ENCODE results near the gene FANCI. TPM values are rescaled to one million over a fixed set of nuclear protein-coding genes. Genes with fewer than 3 reads are reported as not detected.

The FANCI gene
- total RNA-seq, 1 experiment from 2014 or later, result 112 TPM

GRCh38 chr15:89346516-89347231 lies 102.9 kb downstream of the FANCI start:
- H3K27ac ChIP-seq (ENCODE audit: low read depth, low read length), result no peak overlapping the region
- H3K79me2 ChIP-seq (ENCODE audit: insufficient read depth, low read length), result no peaks in the 10 kb centered on the region
- no peaks in the 10 kb centered on the region for H4K20me1 ChIP-seq (ENCODE audit: insufficient read depth)
- BruUV-seq (replicated peaks), result no TSS peak
- ATAC-seq (peak; percentile 49), DNase-seq (ENCODE audit: low read depth, low spot score) (no peak)
- no peak overlapping the region for H2AFZ ChIP-seq (ENCODE audit: low read depth, low read length, poor library complexity, severe bottlenecking)
- no peak overlapping the region for H3K4me2 ChIP-seq (ENCODE audit: low read length)
- no peaks in the 10 kb centered on the region for H3K36me3 ChIP-seq (ENCODE audit: control insufficient read depth in 1 of 2, insufficient read depth in 2 of 2, low read length in 2 of 2)
- no peaks in the 10 kb centered on the region for H3K9me3 ChIP-seq (ENCODE audit: control insufficient read depth in 1 of 2, insufficient read depth in 1 of 2, low read depth in 1 of 2, low read length in 2 of 2)
- H3K9ac ChIP-seq (ENCODE audit: low read length), result no peak overlapping the region
- POLR2A ChIA-PET, result interaction anchor here (0.7 kb wide), 1 partner anchor 12 kb away, joined by 3 read pairs; no protein-coding TSS in a partner anchor
- TF ChIP-seq SIN3A (IDR thresholded peaks at IDR 0.05; ENCODE audit: low read depth), result no peak
- no peak for TF ChIP-seq ZFX (IDR thresholded peaks at IDR 0.05)
- TF ChIP-seq RAD21 (IDR thresholded peaks at IDR 0.05; ENCODE audit: low read depth), result no peak
- TF ChIP-seq EGR1 (IDR thresholded peaks at IDR 0.05; ENCODE audit: low read depth), result no peak
- TF ChIP-seq ATF3 (IDR thresholded peaks at IDR 0.05), result no peak
- TF ChIP-seq ELF1 (IDR thresholded peaks at IDR 0.05; ENCODE audit: borderline replicate concordance, low read depth), result no peak
- TF ChIP-seq, protein P1, sequence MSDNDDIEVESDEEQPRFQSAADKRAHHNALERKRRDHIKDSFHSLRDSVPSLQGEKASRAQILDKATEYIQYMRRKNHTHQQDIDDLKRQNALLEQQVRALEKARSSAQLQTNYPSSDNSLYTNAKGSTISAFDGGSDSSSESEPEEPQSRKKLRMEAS (IDR thresholded peaks at IDR 0.05), result no peak
- TF ChIP-seq REST (IDR thresholded peaks at IDR 0.05; ENCODE audit: low read depth), result no peak
- no peak for TF ChIP-seq POLR2AphosphoS5 (IDR thresholded peaks at IDR 0.05; ENCODE audit: low read depth, low read length)
- no peak for TF ChIP-seq SRF (IDR thresholded peaks at IDR 0.05; ENCODE audit: low read depth)
- no peak for TF ChIP-seq EZH2phosphoT487 (IDR thresholded peaks at IDR 0.05; ENCODE audit: borderline replicate concordance)
- TF ChIP-seq ZBTB33 (IDR thresholded peaks at IDR 0.05; ENCODE audit: extremely low read depth, insufficient replicate concordance, low read length), result no peak
- TF ChIP-seq ZNF274 (IDR thresholded peaks at IDR 0.05; ENCODE audit: low read depth, low read length), result no peak
- RAD21 ChIA-PET (ENCODE audit: low non-redundant PET in 1 of 2, low total read pairs in 2 of 2, uncharacterized antibody in 2 of 2, unreplicated experiment in 2 of 2), result no interaction called here
- H3K9me2 ChIP-seq (ENCODE audit: insufficient read depth), result no peaks in the 10 kb centered on the region
- intact Hi-C loops (cut with micrococcal nuclease), result no loop called here
- H3K4me1 ChIP-seq (ENCODE audit: control insufficient read depth in 1 of 2, insufficient read depth in 2 of 2, low read length in 2 of 2), result peaks cover 0 to 8% of the 10 kb centered on the region in 2 experiments; a peak in 2 of 4 replicates
- no peaks in the 10 kb centered on the region for H3K27me3 ChIP-seq (ENCODE audit: insufficient read depth, low read length)
- H3K4me3 ChIP-seq (replicated peaks in 1 of 2; ENCODE audit: low read depth in 1 of 2, low read length in 2 of 2), result no peak overlapping the region
- CTCF ChIA-PET, result interaction anchor here (1.0 to 1.3 kb wide), 2 partner anchors 10 to 12 kb away, joined by 4 to 7 read pairs; no protein-coding TSS in a partner anchor
